GM21825 (cell line): ENCODE results near the gene OPCML.

Source experiments
- ATAC-seq: cut with Tn5 transposase; IDR thresholded peaks from one replicate; pipeline ENCODE4 v1.9.1; 2021; ENCODE audit warnings: mild to moderate bottlenecking, moderate library complexity; ENCODE audit not compliant: unreplicated experiment

Gene OPCML

DNA sequence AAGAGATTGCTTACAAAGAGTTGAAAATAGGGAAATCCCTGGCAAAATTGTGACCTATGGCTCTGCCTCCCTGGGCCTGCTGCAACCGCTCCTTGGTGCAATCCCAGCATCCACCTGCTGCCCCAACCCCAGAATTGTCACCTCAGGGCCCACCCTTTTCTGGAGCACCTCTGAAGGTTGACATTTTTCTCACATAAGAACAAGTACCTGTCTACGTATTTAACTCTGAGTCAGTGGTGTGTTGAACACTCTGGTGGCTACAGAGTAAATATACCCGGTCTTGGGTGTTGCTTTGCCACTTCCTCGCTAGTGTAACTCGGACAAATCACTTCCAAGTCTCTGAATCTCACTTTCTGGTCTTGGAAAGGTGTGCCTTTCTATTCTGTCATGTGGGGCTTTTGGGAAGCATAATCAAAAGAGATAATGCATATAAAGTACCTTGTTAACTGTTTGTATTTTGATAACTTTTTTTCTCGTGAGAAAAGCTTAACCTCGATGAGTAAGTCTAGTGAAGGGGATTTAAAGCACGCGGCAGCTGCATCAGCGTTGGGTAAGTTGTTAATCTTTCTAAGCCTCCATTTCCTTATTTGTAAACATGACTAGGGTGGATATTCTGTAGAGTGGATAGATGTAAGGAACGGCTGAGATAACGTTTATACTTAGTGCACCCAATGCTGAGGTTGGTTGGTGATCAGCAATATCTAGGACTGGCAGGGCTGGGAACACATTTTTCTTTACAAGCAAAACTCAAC, 881.2 kb downstream of the OPCML start:
- ATAC-seq: no peak

DNA sequence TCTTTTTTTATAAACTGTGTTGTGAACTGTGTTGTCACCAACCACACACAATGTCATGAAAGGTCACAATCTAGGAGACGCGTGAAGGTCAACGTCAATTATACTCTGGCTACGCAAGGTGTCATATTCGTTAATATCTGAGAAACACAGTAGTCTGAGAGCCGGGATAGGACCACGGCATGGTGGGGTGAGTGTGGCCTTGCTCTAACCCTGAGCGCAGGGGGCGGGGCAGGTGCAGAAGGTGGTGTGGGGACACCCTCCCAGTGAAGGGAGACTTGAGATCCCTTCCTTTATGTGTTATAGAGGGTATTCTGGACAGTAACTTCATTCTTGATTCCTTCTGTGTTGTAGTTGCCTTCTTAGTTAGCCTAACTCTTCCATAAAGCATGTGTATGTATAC, 883.0 kb downstream of the OPCML start:
- no peak for ATAC-seq

DNA sequence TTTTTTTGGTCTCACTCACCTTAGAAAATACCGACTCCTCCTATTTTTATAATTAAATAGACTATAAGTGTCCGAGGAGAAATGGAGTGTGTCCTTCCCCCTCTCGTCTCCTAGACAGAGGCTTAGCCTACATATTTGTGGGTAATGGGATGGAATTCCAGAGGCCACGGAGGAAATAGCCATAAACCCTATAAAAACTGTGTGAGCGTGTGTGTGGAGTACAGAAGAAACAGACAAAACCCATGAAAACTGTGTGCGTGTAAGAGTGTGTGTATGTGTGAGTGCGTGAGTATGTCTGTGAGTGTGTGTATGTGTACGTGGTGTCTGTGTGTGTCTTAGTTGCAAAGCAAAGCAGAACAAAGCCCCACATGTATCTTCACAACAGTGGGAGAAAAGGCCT, 883.5 kb downstream of the OPCML start:
- ATAC-seq: no peak

DNA sequence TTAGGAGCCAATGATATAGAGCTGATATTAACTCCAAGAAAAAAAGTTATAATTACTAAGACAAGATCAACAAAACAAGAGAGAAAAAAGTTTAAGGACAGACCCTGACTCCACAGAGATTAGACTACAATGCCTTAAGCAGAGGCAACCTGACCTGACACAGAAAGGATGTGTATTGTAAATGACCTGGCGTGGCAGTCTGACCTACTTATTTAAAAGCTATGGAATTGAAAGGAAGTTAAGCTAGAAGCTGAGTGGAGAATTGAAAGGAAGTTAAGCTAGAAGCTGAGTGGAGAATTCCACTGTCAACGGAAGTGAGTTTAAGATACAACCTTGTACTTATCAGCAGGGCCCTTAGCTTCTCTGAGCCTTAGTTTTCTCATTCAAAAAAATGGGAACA, 885.4 kb downstream of the OPCML start:
- ATAC-seq: no peak

DNA sequence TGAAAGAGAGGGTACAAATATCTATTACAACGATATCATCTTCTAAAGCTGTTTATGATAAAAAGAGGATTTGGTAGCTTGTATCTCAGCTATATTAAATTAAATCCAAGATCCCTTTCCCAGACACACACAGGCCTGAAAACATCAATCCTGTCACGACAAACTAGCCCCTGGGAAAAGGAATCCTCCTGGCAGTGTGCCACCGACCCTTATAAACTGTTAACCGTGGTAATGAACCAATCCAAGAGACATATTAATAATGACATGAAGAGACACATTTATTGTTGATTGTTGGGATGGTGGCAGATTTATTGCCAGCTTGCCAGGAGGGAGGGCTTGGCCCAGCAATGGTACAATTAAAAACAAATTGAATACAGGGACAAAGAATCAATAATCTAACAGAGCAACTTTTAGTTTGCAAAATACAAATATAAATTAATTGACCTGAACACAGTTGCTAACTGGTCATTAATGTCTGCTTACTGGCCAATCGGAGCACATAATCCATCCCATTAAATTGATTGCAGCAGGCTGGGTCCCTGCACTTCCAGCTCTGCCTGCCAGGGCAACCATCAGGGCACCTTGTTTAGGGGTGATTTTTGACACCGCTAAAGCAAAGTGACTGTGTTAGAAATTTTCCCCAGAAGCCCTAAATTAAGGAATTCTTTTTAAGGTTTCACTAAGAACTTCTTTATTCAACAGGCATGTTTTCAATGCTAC, 887.6 kb downstream of the OPCML start:
- ATAC-seq: no peak

DNA sequence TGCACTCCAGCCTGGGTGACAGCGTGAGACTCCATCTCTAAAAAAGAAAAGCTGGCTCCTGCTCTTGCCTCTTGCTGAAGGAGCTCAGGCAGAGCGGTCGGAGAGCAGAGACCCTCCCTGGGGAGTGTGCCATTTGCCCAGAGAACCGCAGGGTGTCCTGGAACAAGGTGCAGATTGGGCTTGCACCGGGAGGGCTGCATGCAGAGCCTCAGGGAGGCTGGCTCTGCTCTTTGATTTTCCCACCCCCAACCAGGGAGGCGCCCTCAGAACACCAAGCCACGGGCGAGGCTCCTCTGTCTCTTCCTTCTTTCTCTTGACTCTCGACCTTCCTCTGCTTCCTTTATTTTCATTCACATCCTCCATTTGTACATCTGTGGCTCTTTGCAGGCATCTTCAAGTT, 889.1 kb downstream of the OPCML start:
- ATAC-seq: no peak

DNA sequence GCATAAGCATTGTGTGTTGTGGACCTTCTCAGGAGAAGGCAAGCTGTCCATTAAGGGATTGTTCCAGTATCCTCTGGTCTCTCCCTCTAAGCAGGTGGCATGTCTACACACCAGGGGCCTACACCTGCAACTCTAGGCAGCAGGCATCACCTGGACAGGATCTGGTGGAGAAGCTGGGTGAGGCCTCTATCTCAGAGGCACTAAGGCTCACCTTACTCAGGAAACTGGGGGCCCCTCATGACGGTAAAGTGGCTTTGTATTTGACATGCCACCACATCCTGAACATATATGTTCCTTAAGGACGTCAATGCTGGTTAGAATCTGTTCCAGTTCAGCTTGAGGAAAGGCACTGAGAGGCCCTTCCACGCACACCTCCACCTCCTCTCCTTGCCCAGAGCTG, 891.3 kb downstream of the OPCML start:
- no peak for ATAC-seq

DNA sequence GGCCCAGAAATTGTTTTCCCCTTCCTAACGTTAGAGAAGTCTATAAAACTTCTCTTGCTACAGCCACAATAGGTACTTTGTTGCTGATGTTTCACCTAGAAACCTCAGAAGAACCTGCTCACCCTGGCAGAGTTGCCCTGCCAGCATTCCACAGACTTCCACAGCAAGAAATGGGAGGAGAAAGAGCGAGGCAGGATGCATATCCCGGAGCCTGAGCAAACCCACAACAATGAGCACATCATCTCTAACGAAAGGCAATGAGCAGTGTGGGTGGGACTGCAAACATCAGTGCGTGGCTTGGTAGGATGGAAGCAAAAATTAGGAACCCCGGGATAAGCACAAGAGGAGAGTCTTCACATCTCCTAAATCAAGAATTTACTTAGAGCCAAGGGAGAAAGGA, 892.3 kb downstream of the OPCML start:
- ATAC-seq: no peak

DNA sequence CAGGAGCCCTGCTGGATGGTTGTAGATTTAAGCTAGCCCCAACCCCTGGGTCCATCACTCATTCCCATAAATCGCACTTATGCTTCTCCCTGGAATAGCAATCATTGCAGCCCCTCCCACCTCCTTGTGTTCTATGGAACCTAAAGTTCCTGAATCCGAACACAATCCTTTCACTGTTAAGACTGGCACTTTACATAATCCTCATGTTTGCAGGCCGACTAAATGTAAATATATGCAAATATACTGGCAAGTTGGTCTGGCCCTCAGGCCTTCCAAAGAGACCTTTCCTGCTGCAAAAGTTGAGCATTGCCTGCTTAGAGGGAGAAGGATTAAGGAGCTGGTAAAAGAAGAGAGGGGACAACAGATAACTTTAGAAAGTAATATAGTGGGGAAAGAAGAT, 892.9 kb downstream of the OPCML start:
- ATAC-seq: no peak

DNA sequence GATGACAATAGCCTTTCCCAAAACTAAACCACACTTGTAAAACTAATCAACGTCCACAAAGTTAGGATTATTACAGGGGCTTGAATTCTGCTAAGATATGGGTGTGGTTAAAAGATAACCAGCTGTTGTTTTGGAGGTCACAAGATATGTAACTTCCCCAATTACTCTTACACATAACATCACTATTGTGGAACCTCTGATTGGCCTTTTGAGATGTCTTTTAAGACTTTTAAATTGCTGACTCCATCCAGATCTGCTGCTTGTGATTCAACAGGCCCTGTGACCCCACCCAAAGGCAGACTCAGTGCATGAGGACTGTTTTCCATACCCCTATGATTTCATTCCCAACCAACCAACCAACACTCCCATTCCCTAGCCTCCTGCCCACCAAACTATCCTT, 893.9 kb downstream of the OPCML start:
- no peak for ATAC-seq

DNA sequence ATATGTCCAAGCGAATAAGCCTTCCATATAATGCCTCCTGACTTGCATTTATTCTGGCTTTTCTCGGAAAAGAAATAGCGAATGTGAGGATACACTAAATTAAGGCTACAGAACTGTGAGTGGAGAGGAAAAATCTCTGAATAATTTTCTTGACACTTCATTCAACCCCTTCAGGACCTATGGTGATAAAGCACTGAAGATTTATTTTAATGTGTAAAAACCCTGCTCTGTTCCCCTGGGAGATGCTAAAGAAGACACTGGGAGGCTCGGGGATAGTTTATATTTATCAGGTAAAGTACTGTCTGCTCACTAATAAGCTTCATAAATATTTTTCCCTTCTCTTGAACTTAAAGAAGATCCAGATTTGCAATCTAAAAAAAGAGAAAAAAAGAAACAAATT, 895.8 kb downstream of the OPCML start:
- no peak for ATAC-seq

DNA sequence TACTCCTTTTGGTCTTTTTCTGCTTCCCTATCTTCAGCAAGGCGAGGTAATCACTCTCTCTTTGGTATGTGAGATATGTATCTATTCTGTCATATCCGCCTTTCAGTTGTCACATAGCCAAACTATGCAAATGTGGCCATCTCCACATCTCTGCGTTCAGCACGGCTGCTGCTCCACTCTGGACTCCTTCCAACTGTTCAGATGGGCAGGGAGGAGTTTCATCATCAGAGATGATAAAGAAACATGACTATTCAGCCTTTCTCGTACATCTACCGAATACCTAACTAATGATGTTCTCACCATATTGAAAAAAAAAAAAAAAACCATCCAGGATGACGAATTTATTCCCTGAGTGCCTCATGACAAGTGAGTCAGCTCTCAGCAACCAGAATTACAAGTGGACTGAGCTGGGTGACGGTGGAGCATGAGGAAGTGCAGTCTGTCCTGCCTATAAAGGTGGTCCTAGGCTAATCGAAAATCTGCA, 899.6 kb downstream of the OPCML start:
- no peak for ATAC-seq

DNA sequence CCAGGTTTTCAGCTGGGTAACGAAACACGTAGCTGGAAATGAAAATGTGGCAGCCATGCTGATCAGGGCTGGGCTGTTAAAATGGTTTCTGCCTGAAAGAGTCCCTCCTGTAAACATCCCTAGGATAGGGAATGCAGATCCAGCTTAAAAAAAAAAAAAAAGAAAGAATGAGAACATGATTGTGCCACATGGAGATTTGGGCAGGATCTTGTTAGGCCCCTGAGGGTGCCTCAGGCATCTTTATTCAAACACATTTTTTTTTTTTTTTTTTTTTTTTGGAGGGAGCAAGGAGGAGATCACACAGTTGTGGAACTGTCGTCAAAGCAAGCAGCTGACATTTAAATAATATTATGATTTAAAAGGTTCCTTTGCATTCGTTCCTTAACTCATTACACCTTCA, 900.3 kb downstream of the OPCML start:
- no peak for ATAC-seq

DNA sequence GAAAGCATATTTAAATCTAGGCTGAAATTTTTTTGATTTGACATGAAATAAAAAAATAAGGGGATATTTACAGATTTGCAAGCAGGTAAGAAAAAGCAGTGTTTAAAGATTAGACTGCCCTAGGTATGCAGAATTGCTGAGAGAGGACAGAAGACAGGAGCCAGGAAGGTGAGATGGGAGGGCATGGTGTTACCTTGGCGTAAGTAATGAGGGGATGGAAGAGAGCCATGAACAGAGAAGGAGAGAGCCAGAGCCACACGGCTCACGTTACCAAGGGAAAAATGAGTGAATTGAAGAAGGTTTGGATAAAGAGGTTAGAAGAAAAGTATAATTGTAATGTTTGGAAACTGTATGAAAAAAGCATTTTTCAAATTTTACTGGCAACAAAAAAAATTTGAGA, 904.3 kb downstream of the OPCML start:
- ATAC-seq: no peak

DNA sequence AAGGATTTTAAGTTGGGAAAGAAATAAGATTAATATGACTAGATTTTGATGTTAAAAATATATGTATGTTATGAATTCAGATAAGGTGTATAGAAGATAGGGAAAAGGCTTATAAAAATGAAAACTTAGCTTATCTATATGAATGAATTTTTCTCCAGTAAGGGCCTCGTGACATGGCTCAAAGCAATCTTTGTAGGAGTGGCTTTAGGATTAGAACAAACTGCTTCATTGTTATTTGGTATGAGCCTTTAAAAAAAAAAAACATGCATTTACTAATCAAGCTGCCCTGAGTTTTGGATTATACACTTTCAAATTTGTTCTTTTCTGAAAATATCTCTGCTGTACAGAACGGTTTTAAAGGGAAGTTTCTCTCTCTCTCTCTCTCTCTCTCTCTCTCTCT, 905.9 kb downstream of the OPCML start:
- ATAC-seq: no peak

DNA sequence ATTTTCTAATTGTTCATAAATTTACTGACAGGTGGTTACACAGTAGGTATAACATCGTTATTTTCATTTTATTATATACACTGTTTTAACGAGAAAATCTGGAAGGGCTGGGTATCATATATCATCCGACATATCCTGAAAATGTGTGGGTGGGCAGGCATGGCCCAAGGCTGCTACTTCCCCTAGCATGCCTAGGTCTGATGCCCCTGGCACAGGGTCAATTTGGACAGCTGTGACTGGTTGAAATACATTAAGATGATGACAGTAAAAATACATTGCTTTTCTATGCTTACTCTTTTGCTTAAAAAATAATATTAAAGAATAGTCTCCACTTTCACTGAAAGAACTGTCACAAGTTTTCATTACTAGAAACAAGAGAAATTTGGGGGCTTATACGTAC, 908.8 kb downstream of the OPCML start:
- no peak for ATAC-seq

DNA sequence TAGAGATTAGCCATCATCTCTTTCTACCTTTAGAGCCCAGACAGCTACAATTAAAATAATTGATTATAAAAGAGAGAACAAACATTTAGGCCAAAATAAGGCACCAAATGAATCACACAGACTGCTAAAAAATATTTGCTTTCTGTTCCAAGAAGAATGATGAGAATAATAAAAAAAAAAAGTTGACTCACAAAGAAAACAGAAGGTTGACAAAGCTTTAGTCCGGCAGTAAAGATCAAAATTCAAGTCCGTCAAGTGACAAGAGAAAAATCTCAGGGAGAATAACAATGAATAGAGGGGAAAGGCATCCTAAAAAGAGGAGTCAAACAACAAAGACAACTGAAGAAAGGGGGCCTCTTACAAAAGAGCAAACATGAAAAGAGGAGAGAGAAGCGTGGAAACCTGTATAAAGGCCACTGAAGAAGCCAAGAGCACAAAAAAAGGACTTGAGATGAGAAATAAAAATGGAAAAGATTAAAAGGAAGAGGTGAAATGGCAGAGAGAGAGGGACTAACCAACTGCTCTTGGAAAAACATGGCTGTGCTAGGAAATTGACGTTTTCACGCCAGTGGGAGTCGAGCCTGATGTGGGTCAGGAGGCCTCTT, 910.2 kb downstream of the OPCML start:
- no peak for ATAC-seq

DNA sequence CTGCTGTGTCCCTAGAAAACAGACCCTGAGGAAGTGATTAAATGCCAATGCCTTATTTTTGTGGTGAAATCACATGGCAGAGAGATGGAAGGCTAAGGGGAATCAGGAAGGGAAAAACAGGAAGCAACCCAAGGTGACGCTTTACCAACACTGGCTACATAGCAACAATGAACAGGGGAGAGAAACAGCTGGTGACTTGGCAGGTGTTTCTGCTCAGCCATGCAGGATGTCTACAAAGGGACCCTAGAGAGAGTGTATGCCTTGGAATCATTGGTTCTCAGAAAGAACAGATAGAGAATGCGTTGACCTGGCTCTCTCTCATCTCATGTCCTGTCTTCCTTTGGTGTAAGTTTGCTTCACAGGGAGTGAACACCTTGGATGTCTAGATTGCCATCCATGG, 911.9 kb downstream of the OPCML start:
- no peak for ATAC-seq

DNA sequence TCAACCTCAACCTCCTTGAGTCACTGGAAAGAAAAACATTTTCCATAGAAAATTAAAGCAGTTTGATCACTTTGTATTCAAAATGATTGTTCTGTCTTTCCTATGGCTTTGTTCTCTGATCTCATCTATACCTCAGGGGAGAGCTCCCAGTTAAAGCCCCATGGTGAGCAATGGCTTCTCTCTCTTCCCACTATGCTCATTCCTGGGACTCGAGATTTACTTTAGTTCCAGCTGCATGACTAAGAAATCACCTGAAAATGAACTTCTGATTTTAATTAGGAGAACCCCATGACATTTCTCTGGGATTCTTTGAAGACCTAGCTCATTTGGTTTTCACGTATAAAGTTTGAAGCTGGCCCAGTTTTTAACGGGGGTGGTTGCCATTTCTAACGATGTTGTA, 921.5 kb downstream of the OPCML start:
- ATAC-seq: no peak

DNA sequence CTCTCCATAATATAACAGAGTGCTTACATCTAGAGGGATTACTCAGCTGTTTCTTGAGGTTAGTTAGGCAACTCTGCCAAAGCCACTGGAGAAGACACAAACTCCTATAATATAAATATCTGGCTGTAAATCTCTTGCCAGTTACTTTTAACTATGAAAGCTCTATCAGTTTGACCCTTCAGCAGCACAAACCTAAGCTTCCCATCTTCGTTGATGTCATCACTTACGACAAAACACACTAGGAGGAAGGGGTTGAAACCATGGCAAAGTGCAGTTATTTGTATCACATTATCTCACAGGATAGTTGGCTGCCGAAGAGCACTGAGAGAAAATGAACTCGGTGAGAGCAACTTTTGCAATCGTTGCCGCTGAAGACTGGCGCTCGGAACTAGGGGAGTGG, 922.1 kb downstream of the OPCML start:
- no peak for ATAC-seq

DNA sequence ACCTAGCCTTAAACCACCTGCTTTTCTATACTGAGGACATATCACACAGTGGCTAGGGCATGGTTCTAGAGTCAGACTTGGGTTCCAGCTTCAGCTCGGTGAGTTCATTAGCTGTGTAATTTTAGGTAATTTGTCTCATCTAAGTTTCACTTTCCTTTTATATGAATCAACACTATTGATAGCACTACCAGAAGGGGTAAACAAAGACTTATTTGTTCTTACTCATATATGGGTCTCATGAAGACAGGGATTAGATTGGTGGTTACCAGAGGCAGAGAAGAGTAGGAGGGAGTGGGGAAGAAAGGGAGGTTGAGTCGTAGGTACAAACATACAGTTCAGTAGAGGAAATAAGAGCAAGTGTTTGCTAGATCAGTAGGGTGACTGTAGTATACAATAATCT, 924.7 kb downstream of the OPCML start:
- ATAC-seq: no peak
